DMS53 treated with DMSO at 0.1 percent for 48 hours (cell line): ENCODE data around the gene KATNAL1.
"Not testable (repeated sequence)": the region's sequence is repeated elsewhere in the genome, so short reads cannot be mapped to it uniquely, and the experiment has no call there.

Source experiments
- DNase-seq: peaks from one replicate; lab custom pipeline; 2025; ENCODE audit not compliant: unreplicated experiment; lab: John Stamatoyannopoulos, UW

KATNAL1 gene

GRCh38 chr13:30295116-30295515 lies 12.2 kb downstream of the KATNAL1 start:
- DNase-seq: no peak

GRCh38 chr13:30294004-30294403 lies 13.3 kb downstream of the KATNAL1 start:
- DNase-seq: no peak

- no peak for DNase-seq
These were observed 15.0 kb downstream of the KATNAL1 start for GRCh38 chr13:30292325-30292724.

GRCh38 chr13:30290812-30291436 lies 16.4 kb downstream of the KATNAL1 start:
- no peak for DNase-seq

GRCh38 chr13:30289533-30289932 lies 17.8 kb downstream of the KATNAL1 start:
- DNase-seq: no peak

DNA sequence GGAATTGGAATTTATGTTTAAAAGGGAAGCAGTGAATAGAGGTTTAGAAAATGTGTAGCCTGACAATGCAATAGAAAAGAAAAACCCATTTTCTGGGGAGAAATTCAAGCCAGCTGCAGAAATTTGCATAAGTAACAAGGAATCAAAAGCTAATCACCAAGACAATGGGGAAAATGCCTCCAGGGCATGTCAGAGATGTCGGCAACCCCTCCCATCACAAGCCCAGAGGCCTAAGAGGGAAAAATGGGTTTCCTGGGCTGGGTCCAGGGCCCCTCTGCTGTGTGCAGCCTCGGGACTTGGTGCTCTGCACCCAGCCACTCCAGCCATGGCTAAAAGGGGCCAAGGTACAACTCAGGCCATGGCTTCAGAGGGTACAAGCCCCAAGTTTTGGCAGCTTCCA lies 21.3 kb downstream of the KATNAL1 start:
- DNase-seq: not testable (repeated sequence)

- no peak for DNase-seq
These were observed 31.2 kb downstream of the KATNAL1 start for GRCh38 chr13:30276178-30276577.

DNA sequence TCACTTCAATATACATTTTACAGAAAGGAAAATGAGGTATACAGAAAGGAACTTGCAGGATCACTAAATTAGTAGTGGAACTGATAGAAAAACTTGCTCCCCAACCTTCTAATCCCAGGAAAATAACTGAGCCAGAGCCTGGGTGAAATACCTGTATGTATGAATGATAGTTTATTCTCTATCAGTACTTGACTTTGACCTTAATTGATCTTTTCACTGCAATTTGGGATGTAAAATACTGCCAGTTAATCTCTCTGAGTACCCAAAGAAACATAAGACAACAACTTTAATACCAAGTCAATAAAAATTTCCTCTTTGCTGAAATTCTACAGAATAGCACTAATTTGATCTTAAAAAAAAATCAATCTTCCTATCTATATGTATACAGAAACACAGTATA lies 33.3 kb downstream of the KATNAL1 start:
- DNase-seq: no peak

- not testable (repeated sequence) for DNase-seq
These were observed 37.3 kb downstream of the KATNAL1 start for GRCh38 chr13:30270035-30270434.

DNA sequence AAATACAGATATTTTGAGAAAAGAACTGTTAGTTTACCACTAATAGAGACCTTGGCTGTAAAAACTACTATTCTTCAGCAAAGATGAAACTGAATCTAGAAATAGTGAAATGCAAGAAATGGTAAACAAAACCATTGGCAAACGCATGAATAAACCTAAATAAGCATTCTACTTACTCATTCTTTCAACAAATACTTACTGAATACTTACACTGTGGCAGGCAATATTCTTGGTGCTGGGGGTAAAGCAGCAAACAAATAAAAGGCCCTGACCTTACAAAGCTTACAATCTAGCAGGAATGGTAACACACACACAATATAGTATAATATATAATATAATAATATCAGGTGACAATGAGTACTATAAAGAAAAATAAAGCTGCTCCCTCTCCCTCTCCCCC lies 38.7 kb downstream of the KATNAL1 start:
- DNase-seq: no peak

GRCh38 chr13:30266756-30267155 lies 40.6 kb downstream of the KATNAL1 start:
- no peak for DNase-seq

- DNase-seq: peak; percentile 44
These were observed 48.1 kb downstream of the KATNAL1 start for GRCh38 chr13:30259149-30259733.

GRCh38 chr13:30257468-30258099 lies 49.8 kb downstream of the KATNAL1 start:
- DNase-seq: no peak

DNA sequence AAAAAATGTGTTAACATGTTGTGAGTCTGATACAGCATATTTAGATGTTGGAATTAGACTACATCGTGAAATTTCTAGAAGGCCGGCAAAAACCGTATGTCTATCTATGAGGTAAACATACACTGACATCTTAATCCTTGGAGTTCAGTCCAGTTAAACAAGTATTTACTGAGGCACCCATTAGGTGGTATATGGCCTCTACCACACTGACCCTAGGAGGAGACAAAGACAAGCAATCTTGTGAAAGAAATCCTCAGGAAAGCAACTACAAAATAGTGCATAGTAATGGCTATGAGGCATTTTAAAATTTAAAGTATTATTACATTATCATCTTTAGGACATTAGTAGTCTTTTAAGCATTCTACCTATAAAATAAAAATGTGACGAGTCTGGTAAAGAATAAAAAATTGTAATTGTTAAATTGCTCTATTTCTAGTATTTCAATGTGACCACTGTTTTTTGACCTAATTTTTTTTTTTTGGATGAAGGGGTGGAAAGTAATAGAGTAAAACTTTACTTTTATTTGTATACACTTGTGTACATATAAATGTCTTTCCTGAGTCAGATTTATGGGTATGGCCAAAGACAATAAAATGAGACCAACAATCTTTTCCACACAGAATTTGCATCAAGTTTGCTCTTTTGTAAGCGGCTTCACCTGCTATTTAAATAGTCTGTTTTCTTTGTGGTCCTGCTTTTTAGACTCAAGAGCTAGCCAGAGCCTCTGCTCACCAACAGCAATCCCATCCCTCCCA lies 50.5 kb downstream of the KATNAL1 start:
- no peak for DNase-seq

- no peak for DNase-seq
These were observed 51.7 kb downstream of the KATNAL1 start for GRCh38 chr13:30255696-30256095.

DNA sequence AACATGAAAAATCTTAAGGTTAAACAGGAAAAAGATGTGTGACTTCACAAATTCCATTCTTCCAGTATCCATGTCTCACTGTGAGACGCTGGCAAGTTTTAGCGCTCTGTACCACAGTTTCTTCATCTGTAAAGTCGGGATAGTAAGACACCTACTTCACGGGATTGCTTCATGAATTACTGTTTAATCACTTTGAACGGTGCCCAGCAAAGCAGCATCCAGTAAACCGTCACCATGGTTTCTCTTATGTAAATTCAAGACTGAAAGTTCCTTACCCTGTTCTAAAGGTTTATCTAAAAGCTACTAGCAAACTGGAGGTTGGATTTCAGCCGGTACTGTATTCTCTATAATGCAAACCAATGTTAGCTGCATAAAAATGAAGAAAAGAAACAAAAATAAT lies 53.5 kb downstream of the KATNAL1 start:
- no peak for DNase-seq

DNA sequence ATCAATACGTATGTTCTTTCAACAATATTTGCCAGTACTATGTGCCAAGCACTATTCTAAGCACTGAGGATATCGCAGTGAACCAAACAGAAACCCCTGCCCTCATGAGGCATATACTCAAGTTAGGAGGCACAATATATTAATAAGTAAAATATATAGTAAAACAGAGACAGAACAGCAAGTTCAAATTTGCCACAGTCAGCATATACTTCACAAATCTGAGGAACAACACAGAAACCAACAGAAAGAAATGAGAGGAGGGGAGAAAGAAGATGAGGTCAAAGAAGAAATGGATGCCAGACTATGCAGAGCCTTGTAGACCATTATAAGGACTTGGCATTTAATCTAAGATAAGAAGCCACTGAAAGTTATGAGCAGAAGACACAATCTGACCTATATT lies 59.9 kb downstream of the KATNAL1 start:
- DNase-seq: no peak

DNA sequence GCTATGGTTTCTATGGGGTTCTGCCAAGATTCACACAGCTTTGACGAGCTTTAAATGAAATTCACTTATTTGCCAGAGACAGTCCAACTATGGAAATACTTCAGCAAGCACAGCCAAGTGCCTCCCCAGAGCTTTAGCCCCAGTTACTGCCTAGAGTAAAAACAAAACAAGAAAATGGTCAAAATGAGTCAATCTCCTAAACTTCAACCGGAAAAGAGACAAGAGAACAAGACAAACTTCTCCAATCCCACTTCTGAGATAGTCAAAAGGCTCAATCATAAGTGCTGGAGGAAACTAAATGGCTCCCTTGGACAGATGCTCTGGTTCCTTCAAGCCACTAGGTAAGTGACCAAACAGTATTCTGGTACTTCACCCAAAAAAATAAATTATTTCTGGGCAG lies 65.8 kb downstream of the KATNAL1 start:
- DNase-seq: no peak

GRCh38 chr13:30240608-30241007 lies 66.7 kb downstream of the KATNAL1 start:
- DNase-seq: no peak

DNA sequence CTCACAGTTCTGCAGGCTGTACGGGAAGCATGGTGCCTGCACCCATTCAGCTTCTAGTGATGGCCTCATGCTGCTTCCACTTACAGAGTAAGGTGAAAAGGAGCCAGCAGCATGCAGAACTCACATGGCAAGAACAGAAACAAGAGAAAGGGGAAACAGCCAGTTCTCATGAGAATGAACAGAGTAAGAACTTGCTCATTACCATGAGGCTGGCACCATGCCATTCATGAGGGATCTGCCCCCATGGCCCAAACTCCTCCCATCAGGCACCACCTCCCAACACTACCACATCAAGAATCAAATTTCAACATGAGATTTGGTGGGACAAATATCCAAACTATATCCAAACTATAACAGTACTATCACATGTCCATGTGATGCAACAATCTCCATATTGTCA lies 72.1 kb downstream of the KATNAL1 start:
- no peak for DNase-seq

DNA sequence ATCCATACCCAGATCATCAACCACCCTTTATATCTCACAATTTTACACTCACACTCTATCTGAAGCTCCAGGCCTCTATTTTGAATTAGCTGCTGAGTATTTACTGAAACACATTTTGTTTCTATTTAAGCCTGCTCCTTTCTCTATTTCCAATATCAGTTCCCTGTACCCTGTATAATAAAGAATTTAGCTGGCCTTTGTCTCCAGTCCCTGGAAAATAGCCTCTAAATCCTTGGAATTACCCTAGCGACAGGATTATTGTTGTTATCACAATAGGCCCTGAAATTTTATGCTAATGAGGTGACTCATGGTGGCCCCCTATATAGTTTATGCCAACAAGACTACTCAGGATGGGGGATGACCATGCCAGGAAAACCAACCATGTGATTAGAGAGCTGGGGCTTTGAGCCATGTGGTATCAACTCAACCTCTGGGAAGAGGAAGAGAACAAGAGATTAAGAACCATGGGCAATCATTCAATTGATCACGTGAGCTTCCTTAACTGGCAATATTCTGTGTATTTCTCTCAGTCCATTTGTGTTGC lies 72.7 kb downstream of the KATNAL1 start:
- DNase-seq: no peak

DNA sequence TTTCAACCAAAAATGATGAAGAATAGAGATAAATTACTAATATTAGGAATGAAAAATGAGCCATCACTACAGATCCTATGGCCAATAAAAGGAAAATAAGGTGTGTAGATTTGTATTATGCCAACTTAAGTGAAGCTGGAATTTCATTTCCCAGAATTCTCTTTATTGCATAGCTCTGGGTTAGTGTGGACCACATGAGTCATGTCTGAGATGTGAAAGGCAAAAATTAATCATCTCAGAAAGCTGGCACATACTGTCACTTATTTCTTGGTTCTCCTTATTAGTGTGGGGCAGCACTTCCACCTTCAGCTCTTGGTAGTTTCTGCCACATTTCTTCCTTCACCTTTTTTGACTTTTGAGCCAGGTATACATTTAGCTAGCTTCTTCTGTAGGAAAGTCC lies 82.6 kb downstream of the KATNAL1 start:
- DNase-seq: no peak
